CD4-positive, alpha-beta T cell treated with Interleukin-10 for 1 hour (primary cell): ENCODE measurements around the gene KCNK4.
A peak's percentile ranks its signal among the peaks of the same experiment; 100 is the strongest.
"Not testable (repeated sequence)": the region's sequence is repeated elsewhere in the genome, so short reads cannot be mapped to it uniquely, and the experiment has no call there.

Source experiments
- DNase-seq: peaks from one replicate; pipeline ENCODE4 v3.0.0-alpha.2; 2020

Gene KCNK4

DNA sequence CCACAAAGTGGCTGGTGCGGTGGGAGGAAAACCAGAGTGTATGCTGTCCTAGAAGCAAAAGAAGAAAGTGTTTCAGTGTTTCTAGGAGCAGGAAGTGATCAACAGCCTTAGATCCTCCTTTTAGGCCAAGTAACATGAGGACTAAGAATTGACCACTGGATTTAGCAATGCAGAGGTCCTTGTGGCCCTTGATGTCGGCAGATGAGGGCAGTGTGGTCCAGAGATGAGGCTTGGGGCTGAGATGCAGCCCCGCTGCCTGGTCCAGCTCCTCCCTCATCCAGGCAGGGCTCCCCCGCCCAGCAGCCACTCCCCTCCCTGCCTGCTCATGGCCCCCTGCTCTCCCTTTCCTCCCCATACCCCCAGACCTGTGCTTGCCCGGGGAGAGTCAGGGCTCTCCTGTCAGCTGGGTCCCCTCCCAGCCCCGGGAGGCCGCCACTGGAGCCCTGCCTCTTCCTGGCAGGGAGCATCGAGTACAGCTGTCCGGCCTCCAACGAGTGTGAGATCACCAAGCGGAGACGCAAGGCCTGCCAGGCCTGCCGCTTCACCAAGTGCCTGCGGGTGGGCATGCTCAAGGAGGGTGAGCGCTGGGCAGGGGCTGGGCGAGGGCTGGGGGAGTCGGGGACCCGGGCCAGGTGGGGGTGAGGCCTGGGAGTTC, 22.5 kb downstream of the KCNK4 start:
- DNase-seq: no peak

- no peak for DNase-seq
Observed at GRCh38 chr11:64314146-64314804, 23.2 kb downstream of the KCNK4 start.

DNA sequence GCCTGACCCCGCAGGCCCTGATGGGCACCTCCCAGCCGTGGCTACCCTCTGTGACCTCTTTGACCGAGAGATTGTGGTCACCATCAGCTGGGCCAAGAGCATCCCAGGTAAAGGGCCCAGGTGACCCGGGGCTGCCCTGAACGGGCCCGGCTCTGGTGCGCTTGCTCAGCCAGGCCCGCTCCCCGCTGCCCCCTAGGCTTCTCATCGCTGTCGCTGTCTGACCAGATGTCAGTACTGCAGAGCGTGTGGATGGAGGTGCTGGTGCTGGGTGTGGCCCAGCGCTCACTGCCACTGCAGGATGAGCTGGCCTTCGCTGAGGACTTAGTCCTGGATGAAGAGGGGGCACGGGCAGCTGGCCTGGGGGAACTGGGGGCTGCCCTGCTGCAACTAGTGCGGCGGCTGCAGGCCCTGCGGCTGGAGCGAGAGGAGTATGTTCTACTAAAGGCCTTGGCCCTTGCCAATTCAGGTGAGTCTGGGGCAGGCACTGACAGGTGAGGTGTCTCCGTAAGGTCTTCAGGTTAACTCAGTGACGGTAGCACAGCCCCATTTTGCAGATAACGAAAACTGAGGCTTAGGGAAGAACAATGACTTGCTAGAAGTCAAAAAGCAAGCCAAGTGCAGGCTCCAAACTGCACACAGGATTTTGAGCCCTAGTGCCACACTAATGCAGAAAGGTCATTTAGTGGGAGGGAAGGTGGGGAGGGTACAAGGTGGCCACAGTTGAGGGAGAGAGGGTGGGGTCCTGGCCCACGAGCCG, 23.9 kb downstream of the KCNK4 start:
- no peak for DNase-seq

- DNase-seq: not testable (repeated sequence)
Observed at GRCh38 chr11:64315667-64316526, 24.8 kb downstream of the KCNK4 start.

DNA sequence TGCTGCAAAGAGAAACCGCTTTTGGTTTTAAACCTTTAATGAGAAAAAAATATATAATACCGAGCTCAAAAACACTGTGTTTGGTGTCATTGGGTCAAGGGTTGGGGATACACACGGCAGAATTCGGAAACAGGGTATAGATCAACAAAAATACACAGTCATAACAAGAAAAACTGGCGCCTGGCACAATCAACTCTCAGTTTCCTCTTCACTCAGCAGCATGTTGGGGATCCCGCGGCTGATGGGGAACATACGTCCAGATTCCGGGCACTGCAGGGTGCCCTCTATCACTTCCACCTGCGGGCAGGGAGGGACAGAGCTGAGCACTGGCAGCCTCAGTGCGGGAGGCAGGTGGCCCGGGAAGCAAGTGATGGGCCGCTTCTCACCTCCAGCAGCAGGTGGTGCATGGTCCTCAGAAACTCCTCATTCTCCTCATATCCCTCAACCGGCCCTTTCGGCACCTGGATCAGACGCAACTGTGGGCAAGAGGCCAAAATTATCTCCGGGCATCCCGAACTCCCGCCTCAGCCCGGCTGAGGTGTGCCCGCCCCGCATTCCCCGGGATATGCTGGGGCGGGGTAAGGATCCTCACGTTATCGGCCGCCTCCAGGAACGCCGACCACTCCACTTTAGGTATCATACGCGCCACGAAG, 25.7 kb downstream of the KCNK4 start:
- peak; percentile 47 for DNase-seq

DNA sequence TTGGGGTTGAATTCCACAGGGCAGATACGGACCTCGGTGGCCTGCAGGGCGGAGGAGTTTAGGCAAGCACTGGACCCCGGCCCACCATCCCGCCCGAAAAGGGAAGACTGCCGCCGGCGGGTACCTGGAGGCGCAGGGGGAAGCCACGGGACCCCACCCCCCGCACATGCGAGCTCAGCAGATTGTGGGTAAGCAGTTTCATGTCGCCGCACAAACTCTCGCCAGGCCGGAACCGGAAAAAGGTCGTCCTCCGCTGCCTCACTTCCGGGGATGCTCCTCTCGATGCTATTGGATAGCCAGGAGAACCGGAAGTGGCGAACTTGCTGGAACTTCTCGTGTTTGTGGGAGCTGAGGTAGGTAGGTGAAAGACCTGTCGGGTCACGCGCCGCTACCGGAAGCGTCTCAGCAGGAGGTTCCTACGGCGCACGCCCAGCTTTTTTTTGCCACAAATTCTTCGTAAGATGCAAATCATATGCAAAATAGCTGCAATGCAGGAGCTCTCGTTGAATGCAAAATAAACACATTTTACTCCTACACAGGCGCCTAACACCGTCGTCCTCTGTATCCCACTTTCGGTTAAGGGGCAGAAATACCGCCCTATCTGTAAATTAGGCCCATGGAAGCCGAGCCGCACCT, 26.3 kb downstream of the KCNK4 start, which contains the start of gene TRMT112:
Gene TRMT112 (minus strand): TSS at position 235 of the 636 bp plus-strand sequence. CDS start 33 bp downstream, at position 202.
- peak; percentile 99 for DNase-seq

- DNase-seq: peak; percentile 97
Observed at GRCh38 chr11:64317961-64318765, 27.1 kb downstream of the KCNK4 start, which contains the start of gene PRDX5. Gene PRDX5 (plus strand): TSS chr11:64318121. CDS start chr11:64318216, 95 bp downstream.

DNA sequence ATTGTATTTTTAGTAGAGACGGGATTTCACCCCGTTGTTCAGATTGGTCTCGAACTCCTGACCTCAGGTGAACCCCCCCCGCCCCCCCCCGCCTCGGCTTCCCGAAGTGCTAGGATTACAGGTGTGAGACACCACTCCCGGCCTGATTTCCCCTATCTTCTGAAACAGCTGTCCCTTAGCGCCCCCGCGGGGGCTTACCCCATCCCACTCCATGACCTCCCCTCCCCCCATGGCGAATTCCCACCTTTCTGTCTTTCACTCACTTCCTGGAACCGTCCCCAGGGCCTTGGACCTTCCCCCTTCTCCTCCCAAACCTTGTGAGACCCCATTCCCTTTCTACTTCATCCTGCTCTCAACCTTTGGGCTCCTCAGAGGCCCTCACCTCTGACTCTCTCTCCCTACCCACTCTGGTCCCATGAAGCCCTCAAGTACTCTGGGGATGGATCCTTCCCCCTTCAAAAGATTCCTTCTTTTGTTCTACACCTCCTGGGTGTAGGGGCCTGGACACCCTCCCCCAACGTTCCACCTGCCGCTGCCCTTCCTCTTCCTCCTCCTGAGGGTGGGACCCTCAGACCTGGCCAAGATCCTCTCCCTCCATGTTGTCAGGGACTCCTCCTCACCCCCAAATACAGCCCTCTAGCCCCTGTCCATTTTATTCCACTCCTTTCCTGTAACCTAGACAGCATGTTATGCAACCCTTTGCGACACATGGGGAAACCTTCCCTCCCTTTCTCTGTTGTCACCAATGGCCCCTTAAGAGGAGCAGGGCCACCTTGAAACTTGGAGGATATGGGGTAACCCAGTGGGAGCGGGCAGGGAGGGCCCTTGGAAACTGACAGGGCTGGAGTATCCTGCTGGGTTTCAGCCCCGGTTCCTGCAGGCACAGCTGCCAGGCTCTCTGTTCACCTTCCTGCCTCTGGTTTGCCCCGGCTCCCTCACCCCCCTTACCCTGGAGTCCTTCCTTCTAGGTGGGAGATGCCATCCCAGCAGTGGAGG, 28.0 kb downstream of the KCNK4 start:
- DNase-seq: no peak

DNA sequence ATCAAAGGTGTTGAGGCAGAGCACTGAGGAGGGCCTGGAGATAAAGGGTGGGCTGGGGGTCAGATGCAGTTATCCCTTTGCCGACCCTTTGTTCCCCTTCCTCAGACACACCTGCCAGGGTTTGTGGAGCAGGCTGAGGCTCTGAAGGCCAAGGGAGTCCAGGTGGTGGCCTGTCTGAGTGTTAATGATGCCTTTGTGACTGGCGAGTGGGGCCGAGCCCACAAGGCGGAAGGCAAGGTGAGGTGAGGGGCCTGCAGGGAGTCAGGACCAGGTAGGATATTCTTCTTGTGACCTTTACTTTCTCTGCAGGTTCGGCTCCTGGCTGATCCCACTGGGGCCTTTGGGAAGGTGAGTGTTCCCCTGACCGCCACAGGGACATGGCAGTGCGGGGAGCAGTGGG, 29.5 kb downstream of the KCNK4 start:
- no peak for DNase-seq

- DNase-seq: no peak
Observed at GRCh38 chr11:64321026-64321425, 29.9 kb downstream of the KCNK4 start.

- DNase-seq: no peak
Observed at GRCh38 chr11:64321533-64321932, 30.4 kb downstream of the KCNK4 start.

GRCh38 chr11:64322925-64323260, 31.8 kb downstream of the KCNK4 start:
- DNase-seq: no peak

DNA sequence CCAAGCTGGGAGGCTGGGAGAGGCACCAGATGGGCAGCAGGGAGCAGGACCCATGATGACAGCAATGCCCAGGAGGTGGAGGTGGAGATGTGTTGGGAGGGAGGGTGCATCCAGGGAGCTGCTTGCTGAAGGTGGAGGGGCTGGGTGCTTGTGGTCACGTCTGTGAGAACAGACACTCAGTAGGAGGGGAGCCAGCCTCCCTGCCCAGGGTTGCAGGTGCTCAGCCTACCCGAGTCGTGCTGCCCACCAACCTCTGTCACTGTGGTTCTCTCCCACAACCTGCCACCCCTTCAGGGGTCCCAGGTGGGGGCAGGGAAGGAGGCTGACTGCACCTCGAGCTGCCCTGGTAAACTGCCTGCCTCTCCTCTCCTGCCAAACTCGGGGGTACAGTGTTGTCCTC, 32.3 kb downstream of the KCNK4 start:
- no peak for DNase-seq

GRCh38 chr11:64323984-64324383, 32.9 kb downstream of the KCNK4 start:
- DNase-seq: not testable (repeated sequence)

GRCh38 chr11:64324692-64325469, 33.8 kb downstream of the KCNK4 start:
- DNase-seq: no peak

DNA sequence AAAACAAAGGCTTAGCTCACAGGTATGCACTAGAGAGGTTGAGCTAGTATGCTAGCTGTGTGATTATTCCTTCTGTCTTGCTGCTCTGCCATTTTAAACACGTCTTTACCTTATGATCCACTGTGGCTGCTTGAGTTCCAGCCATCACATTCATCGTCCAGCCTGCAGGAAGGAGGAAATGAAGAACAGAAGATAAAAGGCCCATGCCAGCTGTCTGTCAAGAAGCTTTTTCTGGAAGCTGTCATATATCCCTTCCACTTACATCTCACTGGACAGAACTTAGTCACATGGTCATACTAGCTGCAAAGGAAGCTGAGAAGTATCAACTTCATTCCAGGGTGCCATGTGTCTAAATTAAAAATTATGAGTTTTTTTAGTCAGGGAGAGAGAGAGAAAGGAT, 36.3 kb downstream of the KCNK4 start:
- DNase-seq: no peak

DNA sequence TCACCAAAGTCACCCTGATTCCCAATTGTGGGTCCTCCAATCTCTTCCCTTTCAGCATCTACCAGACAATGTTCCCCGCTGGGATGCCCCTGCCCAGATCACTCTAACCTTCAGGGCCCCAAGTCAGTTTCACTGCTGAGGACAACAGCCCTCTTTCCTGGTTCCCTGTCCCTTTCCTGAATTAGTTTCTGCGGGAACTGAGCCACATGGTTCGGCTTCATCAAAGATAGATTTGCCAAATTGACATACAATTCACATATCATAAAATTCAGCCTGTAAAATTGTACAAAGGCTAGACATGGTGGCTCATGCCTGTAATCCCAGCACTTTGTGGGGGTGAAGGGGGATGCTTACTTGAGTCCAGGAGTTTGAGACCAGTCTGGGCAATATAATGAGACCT, 36.9 kb downstream of the KCNK4 start:
- DNase-seq: no peak

DNA sequence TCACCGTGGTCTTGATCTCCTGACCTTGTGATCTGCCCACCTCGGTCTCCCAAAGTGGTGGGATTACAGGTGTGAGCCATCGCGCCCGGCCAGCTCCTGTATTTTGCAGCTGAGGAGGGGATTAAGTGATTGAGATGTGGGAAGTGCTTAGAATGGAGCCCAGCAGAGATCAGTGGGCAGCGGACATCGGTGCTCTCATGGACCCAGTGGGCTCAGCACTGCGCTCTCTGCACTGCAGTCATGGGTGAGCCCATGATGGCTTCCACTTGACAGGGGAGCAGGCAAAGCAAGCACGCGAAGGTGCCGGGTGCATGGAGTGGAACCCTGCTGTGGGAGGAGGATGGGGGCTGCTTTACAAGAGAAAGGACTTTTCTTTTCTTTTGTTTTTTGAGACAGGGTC, 39.8 kb downstream of the KCNK4 start:
- no peak for DNase-seq
